ENCODE measurements around the gene KCNJ14. TPM values are rescaled to one million over a fixed set of nuclear protein-coding genes. Genes with fewer than 3 reads are reported as not detected.

The KCNJ14 gene
- polyA plus RNA-seq, 1 donor from 2014 or later, result 1.1 TPM

DNA sequence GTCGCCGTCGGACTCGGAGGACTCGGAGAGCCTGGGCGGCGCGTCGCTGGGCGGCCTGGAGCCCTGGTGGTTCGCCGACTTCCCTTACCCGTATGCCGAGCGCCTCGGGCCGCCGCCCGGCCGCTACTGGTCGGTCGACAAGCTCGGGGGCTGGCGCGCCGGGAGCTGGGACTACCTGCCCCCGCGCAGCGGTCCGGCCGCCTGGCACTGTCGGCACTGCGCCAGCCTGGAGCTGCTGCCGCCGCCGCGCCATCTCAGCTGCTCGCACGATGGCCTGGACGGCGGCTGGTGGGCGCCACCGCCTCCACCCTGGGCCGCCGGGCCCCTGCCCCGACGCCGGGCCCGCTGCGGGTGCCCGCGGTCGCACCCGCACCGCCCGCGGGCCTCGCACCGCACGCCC, 12.1 kb upstream of the KCNJ14 start:
- Histone ChIP-seq H3K4me2 (ENCODE audit: low read length) (no peak overlapping the region), H3K9me2 (ENCODE audit: insufficient read depth, low read length) (no peaks in the 10 kb centered on the region), H4K20me1 (ENCODE audit: insufficient read depth) (no peaks in the 10 kb centered on the region), H3K79me2 (replicated peaks; ENCODE audit: insufficient read depth, low read length) (peaks cover 6% of the 10 kb centered on the region), H2AFZ (ENCODE audit: low read depth, low read length) (no peak overlapping the region), H3F3A (ENCODE audit: insufficient read depth, low read length, poor library complexity, severe bottlenecking) (no peaks in the 10 kb centered on the region), H3K36me3 (ENCODE audit: insufficient read depth, low read length) (no peaks in the 10 kb centered on the region), H3K27me3 (ENCODE audit: insufficient read depth, low read depth, low read length) (no peaks in the 10 kb centered on the region), H3K27ac (ENCODE audit: low read length) (no peak overlapping the region), H3K4me3 (ENCODE audit: low read length) (no peak overlapping the region), H3K9me3 (ENCODE audit: low read length) (no peaks in the 10 kb centered on the region), H3K9ac (ENCODE audit: low read length) (no peak overlapping the region)
- TF ChIP-seq, protein P1, sequence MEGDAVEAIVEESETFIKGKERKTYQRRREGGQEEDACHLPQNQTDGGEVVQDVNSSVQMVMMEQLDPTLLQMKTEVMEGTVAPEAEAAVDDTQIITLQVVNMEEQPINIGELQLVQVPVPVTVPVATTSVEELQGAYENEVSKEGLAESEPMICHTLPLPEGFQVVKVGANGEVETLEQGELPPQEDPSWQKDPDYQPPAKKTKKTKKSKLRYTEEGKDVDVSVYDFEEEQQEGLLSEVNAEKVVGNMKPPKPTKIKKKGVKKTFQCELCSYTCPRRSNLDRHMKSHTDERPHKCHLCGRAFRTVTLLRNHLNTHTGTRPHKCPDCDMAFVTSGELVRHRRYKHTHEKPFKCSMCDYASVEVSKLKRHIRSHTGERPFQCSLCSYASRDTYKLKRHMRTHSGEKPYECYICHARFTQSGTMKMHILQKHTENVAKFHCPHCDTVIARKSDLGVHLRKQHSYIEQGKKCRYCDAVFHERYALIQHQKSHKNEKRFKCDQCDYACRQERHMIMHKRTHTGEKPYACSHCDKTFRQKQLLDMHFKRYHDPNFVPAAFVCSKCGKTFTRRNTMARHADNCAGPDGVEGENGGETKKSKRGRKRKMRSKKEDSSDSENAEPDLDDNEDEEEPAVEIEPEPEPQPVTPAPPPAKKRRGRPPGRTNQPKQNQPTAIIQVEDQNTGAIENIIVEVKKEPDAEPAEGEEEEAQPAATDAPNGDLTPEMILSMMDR (IDR thresholded peaks at IDR 0.05; ENCODE audit: poor library complexity, severe bottlenecking), result no peak
- no peak for TF ChIP-seq MXI1 (conservative IDR thresholded peaks at IDR 0.05; ENCODE audit: poor library complexity, severe bottlenecking)
- TF ChIP-seq EZH2 (IDR thresholded peaks at IDR 0.05; ENCODE audit: borderline replicate concordance, insufficient read depth, low read length, poor library complexity, severe bottlenecking), result no peak

DNA sequence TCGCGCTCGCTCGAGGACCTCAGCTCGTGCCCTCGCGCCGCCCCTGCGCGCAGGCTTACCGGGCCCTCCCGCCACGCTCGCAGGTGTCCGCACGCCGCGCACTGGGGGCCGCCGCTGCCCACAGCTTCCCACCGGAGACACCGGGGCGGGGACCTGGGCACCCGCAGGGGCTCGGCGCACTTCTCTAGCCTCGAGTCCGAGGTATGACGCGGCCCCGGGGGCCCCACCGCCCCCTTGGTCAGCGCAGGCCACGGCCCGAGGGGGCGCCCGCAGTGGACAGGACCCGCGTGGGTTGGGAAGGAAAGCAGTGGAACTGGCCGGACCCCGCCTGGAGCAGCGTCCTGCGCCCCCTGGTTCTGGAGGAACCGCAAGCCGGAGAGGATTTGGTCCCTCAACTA, 11.6 kb upstream of the KCNJ14 start:
- Histone ChIP-seq H3K27ac (ENCODE audit: low read length) (peak overlapping the region; percentile 93), H3K4me2 (ENCODE audit: low read length) (no peak overlapping the region), H3K9me3 (ENCODE audit: low read length) (no peaks in the 10 kb centered on the region), H3K9me2 (ENCODE audit: insufficient read depth, low read length) (no peaks in the 10 kb centered on the region), H3F3A (ENCODE audit: insufficient read depth, low read length, poor library complexity, severe bottlenecking) (no peaks in the 10 kb centered on the region), H3K27me3 (ENCODE audit: insufficient read depth, low read depth, low read length) (no peaks in the 10 kb centered on the region), H3K79me2 (replicated peaks; ENCODE audit: insufficient read depth, low read length) (peaks cover 6% of the 10 kb centered on the region), H3K4me3 (ENCODE audit: low read length) (no peak overlapping the region), H3K9ac (ENCODE audit: low read length) (peak overlapping the region; percentile 73), H3K36me3 (ENCODE audit: insufficient read depth, low read length) (no peaks in the 10 kb centered on the region), H4K20me1 (ENCODE audit: insufficient read depth) (no peaks in the 10 kb centered on the region), H2AFZ (ENCODE audit: low read depth, low read length) (no peak overlapping the region)
- TF ChIP-seq POLR2AphosphoS5 (IDR thresholded peaks at IDR 0.05) (no peak), RAD21 (conservative IDR thresholded peaks at IDR 0.05) (no peak), EZH2 (IDR thresholded peaks at IDR 0.05; ENCODE audit: borderline replicate concordance, insufficient read depth, low read length, poor library complexity, severe bottlenecking) (no peak), SMC3 (conservative IDR thresholded peaks at IDR 0.05; ENCODE audit: poor library complexity) (no peak), EP300 (conservative IDR thresholded peaks at IDR 0.05; ENCODE audit: poor library complexity, severe bottlenecking) (no peak), TAF1 (IDR thresholded peaks at IDR 0.05; ENCODE audit: low read depth) (no peak), MXI1 (conservative IDR thresholded peaks at IDR 0.05; ENCODE audit: poor library complexity, severe bottlenecking) (no peak)
- TF ChIP-seq, protein P2, sequence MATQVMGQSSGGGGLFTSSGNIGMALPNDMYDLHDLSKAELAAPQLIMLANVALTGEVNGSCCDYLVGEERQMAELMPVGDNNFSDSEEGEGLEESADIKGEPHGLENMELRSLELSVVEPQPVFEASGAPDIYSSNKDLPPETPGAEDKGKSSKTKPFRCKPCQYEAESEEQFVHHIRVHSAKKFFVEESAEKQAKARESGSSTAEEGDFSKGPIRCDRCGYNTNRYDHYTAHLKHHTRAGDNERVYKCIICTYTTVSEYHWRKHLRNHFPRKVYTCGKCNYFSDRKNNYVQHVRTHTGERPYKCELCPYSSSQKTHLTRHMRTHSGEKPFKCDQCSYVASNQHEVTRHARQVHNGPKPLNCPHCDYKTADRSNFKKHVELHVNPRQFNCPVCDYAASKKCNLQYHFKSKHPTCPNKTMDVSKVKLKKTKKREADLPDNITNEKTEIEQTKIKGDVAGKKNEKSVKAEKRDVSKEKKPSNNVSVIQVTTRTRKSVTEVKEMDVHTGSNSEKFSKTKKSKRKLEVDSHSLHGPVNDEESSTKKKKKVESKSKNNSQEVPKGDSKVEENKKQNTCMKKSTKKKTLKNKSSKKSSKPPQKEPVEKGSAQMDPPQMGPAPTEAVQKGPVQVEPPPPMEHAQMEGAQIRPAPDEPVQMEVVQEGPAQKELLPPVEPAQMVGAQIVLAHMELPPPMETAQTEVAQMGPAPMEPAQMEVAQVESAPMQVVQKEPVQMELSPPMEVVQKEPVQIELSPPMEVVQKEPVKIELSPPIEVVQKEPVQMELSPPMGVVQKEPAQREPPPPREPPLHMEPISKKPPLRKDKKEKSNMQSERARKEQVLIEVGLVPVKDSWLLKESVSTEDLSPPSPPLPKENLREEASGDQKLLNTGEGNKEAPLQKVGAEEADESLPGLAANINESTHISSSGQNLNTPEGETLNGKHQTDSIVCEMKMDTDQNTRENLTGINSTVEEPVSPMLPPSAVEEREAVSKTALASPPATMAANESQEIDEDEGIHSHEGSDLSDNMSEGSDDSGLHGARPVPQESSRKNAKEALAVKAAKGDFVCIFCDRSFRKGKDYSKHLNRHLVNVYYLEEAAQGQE (IDR thresholded peaks at IDR 0.05; ENCODE audit: borderline replicate concordance), result no peak
- TF ChIP-seq, protein P1 (IDR thresholded peaks at IDR 0.05; ENCODE audit: poor library complexity, severe bottlenecking), result no peak
